GM21528 (cell line): Measurements from ENCODE around the gene VPS72.

Experiments
- ATAC-seq: cut with Tn5 transposase; IDR thresholded peaks from one replicate; pipeline ENCODE4 v1.9.1; 2021; ENCODE audit warnings: mild to moderate bottlenecking, moderate library complexity; ENCODE audit not compliant: unreplicated experiment, low FRiP score

The VPS72 gene

DNA sequence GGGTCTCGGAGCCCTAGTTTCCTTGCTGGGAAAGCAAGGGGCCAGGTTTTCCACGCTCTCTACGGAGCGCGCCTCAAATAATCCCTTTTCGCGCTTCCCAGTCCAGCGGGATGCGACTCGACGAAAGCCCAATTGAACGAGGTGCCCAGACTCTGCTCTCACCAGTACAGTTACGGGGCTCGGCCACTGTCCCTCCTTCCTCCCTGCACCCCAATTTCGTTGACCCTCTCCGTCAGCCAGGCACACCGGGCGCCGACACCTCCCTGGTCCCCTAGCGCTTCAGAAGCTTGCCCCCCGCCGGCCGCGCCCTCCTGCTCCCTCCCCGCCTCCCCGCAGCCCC lies 44.0 kb downstream of the VPS72 start:
- no peak for ATAC-seq

DNA sequence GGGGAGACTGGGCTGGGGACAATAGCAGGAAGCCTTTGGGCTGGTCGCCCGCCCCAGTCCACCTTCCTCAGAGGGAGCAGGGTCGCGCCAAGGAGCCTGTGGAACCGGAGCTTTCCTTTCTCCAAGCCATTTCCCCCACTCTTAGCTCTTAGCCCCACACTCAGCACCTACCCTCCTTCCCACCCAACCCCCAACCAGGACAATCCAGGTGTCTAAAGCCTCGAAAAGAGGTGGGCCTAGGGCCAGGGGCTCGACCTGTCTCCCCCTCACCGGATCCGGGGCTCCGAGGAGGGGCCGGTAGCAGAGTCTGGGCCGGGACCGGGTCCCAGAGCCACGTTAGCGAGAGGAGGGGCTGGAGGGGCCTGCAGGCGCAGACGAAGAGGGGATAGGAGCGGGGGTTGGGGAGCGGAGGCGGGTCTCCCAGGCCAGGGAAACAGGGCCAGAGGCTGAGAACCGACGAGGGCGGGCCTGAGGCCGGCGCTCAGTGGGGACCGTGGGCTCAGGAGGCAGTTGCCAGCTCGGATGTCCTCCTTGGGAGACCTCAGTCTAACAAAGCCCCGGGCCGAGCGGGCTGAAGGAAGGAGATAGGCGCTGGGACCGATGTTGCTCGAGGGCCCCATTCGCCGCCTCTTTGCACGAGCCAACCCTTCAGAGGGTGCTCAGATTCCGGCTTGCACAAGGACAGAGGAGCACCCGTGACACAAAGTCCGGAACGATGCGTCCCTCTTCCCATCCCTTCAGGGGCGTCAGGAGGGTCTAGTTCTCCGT lies 44.5 kb downstream of the VPS72 start:
- no peak for ATAC-seq

DNA sequence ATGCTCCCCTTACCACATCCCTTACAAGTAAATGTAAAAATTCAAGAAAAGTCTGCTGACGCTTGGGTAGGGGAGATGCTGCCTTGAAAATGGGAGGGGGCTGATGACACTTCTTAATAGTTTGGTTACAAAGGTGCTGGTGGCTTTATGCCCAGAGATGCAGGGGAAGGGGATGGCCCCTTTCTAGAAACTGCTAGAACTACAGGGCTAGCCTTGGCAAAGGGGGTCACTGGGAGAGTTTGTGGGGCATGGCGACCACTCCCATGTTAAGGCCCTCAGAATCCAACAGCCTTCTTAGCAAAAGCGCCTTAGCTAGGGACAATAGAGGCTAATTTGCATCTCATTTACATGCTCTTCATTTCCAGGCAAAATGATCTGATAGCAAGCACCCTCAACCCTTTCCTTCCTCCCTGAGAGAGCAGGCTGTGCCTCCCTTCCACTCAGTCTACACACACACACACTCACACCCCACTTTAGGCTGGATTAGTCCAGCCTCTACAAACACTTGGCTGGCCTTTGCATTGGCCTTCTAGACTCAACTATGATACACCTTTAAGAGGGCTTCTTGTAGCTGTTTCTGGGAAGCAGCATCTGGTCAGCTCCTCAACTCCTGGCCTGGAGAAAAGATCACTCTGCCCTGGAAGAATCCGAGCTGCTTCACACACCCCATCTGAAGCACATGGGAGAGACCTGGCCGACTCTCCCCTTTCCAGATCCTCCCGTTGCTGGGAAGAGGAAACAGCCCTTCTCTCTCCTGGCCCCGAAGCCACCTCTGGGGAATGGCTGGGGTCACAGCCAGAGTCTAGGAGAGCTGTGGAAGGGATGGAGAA lies 45.3 kb downstream of the VPS72 start:
- ATAC-seq, result no peak

DNA sequence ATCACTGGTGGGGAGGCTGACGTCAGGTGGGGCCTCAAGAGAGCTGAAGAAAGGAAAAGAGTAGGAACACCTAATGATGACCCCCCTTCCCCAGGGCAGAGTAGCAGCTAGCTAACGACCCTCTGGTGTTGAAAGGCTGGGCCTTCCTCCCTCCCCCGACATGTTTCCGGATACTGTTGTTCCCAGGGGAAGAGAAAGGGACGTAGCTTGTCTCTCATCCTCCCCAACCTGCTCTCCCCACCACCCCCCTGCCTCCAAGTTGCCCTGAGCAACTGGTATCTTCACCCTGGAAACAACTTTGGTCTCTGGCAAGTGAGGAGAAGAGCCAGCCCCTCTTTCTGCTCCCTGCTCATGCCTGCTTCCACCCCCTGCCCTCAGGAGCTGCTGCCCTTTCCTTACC lies 46.0 kb downstream of the VPS72 start:
- ATAC-seq, result no peak

DNA sequence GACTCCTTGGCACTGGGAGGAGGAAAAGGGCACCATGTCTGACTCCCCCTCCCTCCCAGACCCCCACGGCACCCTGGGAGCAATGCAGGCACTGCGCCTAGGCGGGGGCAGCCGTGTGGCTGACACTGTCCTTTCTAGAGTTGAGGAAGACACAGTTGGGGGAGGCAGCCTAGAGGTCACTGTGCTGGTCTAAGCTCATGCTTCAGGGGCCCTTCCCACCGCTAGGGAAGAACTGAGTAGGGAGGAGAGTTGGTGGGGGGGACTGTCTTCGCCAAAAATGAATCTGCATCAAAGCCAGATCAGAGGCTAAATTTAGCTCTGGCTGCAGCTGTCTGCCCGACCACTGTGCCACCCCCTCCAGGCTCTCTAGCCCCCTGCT lies 47.0 kb downstream of the VPS72 start:
- no peak for ATAC-seq

DNA sequence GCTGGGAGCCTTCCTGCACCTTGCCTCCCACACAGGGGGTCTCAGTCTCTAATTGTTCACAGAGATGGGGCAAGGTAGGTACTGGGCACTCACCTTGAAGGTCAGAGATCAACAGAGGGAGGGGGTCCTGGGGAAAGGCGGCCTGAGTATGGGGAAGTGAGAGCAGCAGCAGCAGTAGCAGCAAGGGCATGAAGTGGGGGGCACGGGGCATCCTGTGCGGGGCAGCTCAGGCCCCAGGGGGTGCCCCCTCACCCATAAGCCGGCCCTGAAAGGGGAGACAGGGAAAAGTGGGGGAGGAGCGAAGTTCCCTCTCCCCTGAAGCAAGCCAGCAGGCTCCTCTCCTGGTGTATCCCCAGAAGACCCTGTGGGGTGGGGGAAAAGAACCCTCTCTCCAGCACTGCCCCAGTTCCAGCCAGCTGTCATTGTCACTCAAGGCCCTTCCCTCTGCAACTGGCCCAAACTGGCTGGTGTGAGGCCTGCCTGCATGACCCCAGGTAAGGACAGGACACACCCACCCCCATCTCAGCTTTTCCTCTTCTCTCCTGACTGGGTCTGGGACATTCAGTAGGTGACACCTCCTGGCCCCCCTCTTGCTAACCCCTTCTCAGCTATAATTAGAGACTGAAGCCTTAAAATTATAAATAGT lies 47.5 kb downstream of the VPS72 start:
- ATAC-seq, result no peak

DNA sequence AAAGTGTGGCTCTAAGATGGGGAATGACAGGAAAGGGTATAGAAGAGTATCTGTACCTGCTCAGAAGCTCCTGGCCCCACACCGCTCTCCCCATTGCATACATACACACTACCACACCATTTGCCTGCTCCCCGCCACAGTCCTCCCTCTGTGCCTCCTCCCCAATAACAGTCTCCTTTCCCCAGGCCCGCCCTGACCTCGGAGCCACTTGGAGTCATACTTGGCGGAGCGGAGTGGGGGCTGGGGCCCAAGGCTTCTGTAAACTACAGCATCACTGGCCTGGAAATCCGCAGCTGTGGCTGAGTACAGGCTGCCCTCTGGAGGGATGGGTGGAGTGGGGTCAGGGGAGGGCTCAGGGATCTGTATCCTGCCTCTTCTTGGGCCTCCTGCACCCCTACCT lies 52.2 kb downstream of the VPS72 start:
- ATAC-seq, result no peak

DNA sequence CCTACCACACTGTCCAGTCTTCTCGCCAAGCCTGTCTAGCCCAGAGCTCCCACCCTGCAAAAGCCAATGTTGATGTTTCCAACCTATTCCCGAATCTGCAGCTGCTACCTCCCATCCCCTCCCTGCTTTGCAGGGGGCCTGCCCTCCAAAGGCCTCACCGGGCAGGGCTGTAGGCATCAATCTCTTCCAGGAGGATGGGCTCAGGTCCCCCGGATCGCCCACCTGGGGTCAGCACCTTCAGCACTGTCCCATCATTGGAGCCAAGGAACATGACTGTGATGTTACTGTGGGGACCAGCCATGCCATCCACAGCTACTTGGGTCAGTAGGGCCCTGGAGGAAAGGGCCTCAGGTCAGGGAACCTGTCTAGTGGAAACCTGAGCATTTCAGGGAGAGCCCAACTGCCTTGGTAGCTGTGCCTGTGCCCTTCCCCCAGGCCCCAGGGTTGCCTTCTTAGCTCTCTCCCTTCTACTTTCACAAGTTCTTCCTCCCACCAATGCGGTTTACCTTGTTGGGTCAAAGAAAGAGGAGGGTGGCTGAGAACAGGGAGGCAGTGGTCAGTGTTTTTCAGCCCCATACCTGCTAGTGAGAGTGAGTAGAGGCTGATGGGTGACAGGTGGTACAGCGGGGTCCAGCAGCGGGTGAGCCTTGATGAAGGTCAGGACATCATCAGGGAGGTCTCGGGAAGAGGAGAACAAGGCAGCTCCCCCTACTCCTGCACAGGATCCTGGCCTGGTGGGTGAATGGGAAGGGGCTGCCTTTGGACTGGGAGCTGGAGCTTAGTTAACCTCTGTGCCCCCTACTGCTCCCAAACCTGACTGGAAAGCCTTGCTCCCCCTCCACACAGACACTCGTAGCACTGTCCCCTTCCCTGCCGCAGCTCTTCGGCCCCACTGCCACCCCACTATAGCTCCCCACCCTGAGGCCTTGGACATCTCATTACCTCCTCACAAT lies 54.3 kb downstream of the VPS72 start:
- ATAC-seq, result no peak

DNA sequence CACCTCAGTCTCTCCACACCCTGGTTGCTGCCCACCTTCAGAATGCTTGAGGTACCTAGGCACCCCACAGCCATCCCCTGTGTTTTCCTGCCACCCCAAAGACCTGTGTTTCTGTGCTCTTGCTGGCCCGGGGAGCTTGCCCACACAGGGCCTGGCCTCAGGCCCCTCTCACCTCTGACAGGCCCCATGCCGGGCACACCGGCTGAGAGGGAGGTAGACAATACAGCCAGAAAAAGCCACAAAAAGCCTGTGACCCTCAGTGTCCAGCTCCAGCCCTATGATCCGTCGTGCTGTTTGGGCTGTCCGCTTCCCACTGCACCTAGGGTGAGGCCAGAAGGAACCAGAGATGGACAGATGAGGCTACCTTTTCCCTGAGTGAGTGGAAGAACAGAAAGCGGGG lies 55.0 kb downstream of the VPS72 start:
- no peak for ATAC-seq

DNA sequence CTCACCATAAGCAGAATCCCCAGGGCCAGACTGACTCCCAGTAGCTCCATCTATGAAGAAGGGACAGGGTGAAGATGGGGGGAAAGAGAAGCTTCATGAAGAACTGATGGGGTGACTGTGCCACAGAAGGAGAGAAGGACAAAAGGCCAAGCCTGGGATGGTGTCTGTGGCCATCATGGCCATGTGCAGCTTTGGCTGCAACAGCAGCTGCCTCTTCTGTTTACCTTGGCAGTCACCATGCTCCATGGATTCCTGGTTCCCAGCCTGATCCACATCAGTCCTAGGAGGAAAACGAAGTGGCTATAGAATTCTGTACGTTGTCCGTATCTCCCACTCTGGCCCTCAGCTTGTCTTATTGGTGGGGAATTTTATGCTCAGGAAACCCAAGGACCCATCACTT lies 55.6 kb downstream of the VPS72 start:
- ATAC-seq, result no peak

DNA sequence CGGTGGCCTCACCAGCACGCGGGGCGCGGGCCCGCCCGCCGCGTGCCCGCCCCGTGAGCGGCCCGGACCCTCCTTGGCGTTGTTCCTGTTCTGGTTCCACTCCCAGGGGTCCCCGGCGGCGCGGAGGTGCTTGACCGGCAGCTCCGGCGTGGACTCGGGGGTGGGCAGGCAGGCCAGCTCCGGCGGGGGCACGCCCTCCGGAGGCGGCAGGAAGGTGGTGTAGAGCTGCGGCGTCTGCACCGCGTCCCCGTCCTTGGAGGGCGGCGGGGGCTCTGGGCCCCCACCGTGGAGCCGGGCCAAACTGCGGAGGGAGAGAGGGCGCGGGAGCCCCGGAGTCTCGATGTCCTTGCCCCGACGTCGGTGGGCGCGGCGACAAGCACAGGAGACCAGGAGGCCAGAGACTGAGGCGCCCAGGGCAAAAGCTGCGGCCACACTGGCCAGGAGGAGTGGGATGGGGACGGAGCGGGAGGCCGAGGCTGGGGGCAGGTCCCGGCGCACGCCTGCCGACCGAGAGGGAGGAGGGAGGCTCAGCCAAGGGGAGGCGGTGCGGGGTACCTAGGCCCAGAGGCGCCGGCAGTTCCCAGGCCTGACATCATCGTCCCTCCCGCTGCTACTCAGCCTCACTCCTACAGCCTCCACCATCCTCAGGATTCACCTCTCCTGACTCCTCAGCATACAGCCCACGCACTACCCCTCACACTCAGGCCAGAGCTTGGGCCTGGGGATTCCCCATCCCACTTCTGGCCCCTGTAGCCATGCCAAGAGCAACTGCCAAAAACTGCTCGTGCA lies 56.8 kb downstream of the VPS72 start:
- ATAC-seq, result no peak

DNA sequence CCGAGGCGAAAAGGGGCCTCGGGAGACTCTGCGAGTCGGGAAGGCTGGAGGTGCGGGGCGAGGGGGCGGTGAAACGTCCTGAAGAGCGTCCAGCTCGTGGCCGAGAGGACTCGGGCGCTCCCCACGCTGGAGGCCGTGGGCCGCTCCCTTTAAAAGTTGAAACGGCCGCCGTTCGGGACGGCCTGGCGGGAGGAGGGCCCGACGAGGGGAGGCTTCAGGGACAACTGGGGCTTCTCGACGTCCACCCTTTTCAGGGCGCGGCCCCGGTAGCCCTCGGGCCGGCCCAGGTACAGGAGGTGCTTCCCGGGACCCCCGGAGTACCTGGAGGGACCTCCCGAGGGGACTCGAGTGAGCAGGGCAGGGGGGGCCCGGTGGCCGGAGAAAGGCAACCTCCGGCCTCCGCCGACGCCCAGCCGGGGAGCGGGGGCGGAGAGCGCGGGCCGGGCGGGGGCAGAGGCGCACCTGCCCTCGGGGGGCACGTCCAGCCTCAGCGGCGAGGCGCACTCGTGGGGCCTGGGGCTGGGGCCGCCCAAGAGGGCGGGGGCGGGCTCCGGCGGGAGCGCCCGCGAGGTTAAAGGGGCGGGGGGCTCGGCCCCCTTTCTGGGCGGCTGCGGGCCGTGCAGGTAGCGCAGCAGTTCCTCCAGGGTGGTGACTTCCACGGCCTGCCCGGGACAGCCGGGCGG lies 57.5 kb downstream of the VPS72 start:
- ATAC-seq, result no peak

DNA sequence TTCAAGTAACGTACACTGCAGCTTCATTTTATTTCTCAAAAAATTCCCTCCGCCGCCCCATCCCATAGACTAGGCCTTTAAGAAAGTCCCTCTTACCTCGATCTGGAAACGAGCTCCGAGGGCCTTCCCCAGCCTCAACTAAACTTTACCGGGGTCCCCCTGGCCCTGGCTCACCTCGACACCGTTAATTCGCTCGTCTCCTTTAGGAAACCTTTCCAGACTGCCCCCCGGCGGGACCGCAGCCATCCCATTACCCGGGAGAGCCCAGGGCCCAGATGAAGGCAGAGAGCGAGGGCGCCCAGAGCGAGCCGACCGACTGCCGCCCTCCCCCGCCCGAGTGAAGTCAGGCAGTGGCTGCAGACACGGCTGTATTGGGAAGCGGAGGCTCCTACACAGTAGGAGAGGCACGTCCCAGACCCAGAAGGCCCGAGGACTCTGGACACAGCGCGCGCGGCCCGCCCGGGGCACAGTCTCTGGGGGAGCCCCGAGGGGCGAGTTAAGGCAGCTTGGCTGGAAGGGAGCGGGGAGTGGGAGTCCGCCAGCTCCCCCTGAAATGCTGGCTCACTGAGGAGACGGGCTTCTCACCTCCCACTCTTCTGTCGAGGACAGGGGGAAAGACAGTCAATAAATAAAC lies 58.2 kb downstream of the VPS72 start:
- no peak for ATAC-seq

DNA sequence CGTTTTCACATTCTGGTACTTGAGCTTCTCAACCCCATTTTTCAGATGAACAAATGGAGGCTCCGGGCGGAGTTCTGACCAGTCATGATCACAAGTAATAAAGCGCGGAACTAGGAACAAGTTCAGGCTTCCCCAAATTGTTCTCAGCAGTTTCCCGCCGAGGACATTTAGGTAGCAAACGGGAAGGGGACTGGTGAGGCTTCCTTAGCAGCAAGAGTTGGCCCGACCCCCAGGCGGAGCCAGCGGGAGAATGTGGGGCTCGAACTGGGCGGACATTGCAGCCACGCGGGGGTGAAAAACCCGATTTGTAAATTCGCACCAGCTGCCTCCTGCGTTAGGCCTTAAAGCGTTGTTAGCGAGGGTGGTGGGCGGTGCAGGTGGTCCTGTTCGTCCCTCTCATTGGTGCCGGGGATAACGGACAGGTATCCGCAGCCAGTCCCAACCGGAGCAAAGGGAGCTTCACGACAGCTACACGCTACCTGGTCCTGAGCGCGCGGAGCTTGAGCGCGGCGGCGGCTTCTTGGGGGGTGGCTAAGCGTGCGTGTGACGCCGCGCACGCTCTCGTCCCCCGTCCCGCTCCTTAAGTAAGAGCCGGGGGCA lies 58.9 kb downstream of the VPS72 start:
- peak; percentile 74 for ATAC-seq

DNA sequence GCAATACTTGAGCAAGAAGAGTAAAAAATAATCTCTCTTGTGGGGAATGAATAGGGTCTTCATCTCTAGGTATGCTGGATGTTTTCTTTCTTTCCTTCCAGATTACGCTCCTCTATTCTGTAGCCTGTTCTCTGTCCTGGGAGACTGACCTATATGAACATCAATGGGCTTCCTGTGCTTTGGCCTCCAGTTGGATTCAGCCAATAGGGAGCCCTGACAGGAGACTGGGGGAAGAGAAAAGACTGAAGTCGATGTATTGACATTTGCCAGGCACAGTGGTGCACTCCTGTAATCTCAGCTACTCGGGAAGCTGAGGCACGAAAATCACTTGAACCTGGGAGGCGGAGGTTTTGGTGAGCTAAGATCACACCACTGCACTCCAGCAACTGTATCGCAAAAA lies 61.2 kb downstream of the VPS72 start:
- no peak for ATAC-seq
